Calu3 (cell line): ENCODE results near the gene ARL8B. TPM values are rescaled to one million over a fixed set of nuclear protein-coding genes. Genes with fewer than 3 reads are reported as not detected.
A peak's percentile ranks its signal among the peaks of the same experiment; 100 is the strongest.

Experiments
- BruUV-seq: library from RNA; stranded (reverse); fragments of 400-500 nt; replicated peaks from 2 replicates; lab custom pipeline; 2021; lab: Mats Ljungman, UMichigan
- CTCF ChIA-PET: fragments of 300-600 bp; sonication (Branson Sonifier 250); formaldehyde crosslinking; loops from one replicate; lab custom pipeline; 2022; ENCODE audit warnings: antibody characterized with exemption; lab: Charles Lee
- DNase-seq: peaks from one replicate; pipeline ENCODE4 v3.0.0; 2022
- H3K27ac Mint-ChIP-seq: one replicate; pipeline ENCODE4 v1.8.0; 2022; ENCODE audit warnings: mixed read lengths; ENCODE audit not compliant: unreplicated experiment
- H3K27me3 Mint-ChIP-seq: one replicate; pipeline ENCODE4 v1.8.0; 2022; ENCODE audit warnings: mixed read lengths; ENCODE audit not compliant: unreplicated experiment
- H3K36me3 Mint-ChIP-seq: one replicate; pipeline ENCODE4 v1.8.0; 2022; ENCODE audit warnings: mild to moderate bottlenecking, moderate library complexity, mixed read lengths; ENCODE audit not compliant: insufficient read depth, unreplicated experiment
- H3K4me1 Mint-ChIP-seq: one replicate; pipeline ENCODE4 v1.8.0; 2022; ENCODE audit warnings: mild to moderate bottlenecking, low read depth, mixed read lengths; ENCODE audit not compliant: unreplicated experiment
- H3K4me3 Mint-ChIP-seq: one replicate; pipeline ENCODE4 v1.8.0; 2022; ENCODE audit warnings: mild to moderate bottlenecking, low read depth, moderate library complexity, mixed read lengths; ENCODE audit not compliant: unreplicated experiment
- H3K9me3 Mint-ChIP-seq: one replicate; pipeline ENCODE4 v1.8.0; 2022; ENCODE audit warnings: low read depth, mixed read lengths; ENCODE audit not compliant: unreplicated experiment
- CTCF ChIP-seq: fragments of 200-600 bp; IDR thresholded peaks from one replicate; pipeline ENCODE4 v1.8.0; 2022; ENCODE audit warnings: antibody characterized with exemption; ENCODE audit not compliant: unreplicated experiment
- intact Hi-C: fragments of 100-400 bp; cut with micrococcal nuclease; formaldehyde crosslinking; loops from one replicate; pipeline ENCODE4 v1.10.0; 2022; ENCODE audit not compliant: unreplicated experiment
- total RNA-seq: library from RNA; stranded (reverse); gene quantifications from 2 replicates; pipeline ENCODE4 v1.2.3, GENCODE V29; 2022

The ARL8B gene
- total RNA-seq, 1 experiment from 2014 or later, result 47.0 TPM

- CTCF ChIA-PET, result interaction anchor here (0.6 kb wide), 1 partner anchor 593 kb away, joined by 3 read pairs; no protein-coding TSS in a partner anchor
- intact Hi-C loops, result no loop called here
- Mint-ChIP-seq H3K9me3 (no peaks in the 10 kb centered on the region), H3K36me3 (peaks cover 7% of the 10 kb centered on the region), H3K27ac (no peak overlapping the region), H3K27me3 (no peaks in the 10 kb centered on the region), H3K4me1 (peaks cover 48% of the 10 kb centered on the region), H3K4me3 (no peak overlapping the region)
- DNase-seq, result no peak
- no TSS peak for BruUV-seq
- no peak for TF ChIP-seq CTCF
These were observed 18.7 kb downstream of the ARL8B start for GRCh38 chr3:5140839-5141238.

GRCh38 chr3:5141760-5142159, 19.7 kb downstream of the ARL8B start:
- Mint-ChIP-seq H3K27ac (no peak overlapping the region), H3K9me3 (no peaks in the 10 kb centered on the region), H3K4me3 (no peak overlapping the region), H3K27me3 (no peaks in the 10 kb centered on the region), H3K36me3 (peaks cover 7% of the 10 kb centered on the region), H3K4me1 (peaks cover 43% of the 10 kb centered on the region)
- CTCF ChIA-PET, result no interaction called here
- TF ChIP-seq CTCF, result no peak
- no peak for DNase-seq
- intact Hi-C loops, result no loop called here
- no TSS peak for BruUV-seq

- CTCF ChIA-PET, result no interaction called here
- no peaks in the 10 kb centered on the region for H3K27me3 Mint-ChIP-seq
- H3K27ac Mint-ChIP-seq, result no peak overlapping the region
- no peak for TF ChIP-seq CTCF
- H3K36me3 Mint-ChIP-seq, result peaks cover 7% of the 10 kb centered on the region
- BruUV-seq, result no TSS peak
- H3K9me3 Mint-ChIP-seq, result no peaks in the 10 kb centered on the region
- DNase-seq, result no peak
- peaks cover 30% of the 10 kb centered on the region for H3K4me1 Mint-ChIP-seq
- no peak overlapping the region for H3K4me3 Mint-ChIP-seq
- intact Hi-C loops, result no loop called here
These were observed 21.4 kb downstream of the ARL8B start for GRCh38 chr3:5143464-5143863.

GRCh38 chr3:5144316-5144994, 22.4 kb downstream of the ARL8B start:
- intact Hi-C loops, result no loop called here
- peak overlapping the region; percentile 53 for H3K4me3 Mint-ChIP-seq
- CTCF ChIA-PET, result interaction anchor here (1.0 to 1.3 kb wide), 2 partner anchors 21 to 433 kb away, joined by 3 to 6 read pairs; no protein-coding TSS in a partner anchor
- no peak for TF ChIP-seq CTCF
- DNase-seq, result peak; percentile 20
- H3K9me3 Mint-ChIP-seq, result no peaks in the 10 kb centered on the region
- H3K27ac Mint-ChIP-seq, result peak overlapping the region; percentile 80
- no peaks in the 10 kb centered on the region for H3K27me3 Mint-ChIP-seq
- peaks cover 7% of the 10 kb centered on the region for H3K36me3 Mint-ChIP-seq
- BruUV-seq, result no TSS peak
- H3K4me1 Mint-ChIP-seq, result peaks cover 30% of the 10 kb centered on the region
